Umbilical cord (tissue), 2 donors: ENCODE data around the gene SEMA3B. TPM values are rescaled to one million over a fixed set of nuclear protein-coding genes. Genes with fewer than 3 reads are reported as not detected.
"Not testable (repeated sequence)": the region's sequence is repeated elsewhere in the genome, so short reads cannot be mapped to it uniquely, and the experiment has no call there.

ENCODE experiments used
- DNase-seq: peaks from one replicate; pipeline ENCODE4 v3.0.0-alpha.2; 2015; ENCODE audit warnings: low spot score
- total RNA-seq: library from RNA; depleted of rRNA; stranded (reverse); fragments of >200 nt; gene quantifications from one replicate; pipeline ENCODE4 v1.2.3, GENCODE V29; 2014; ENCODE audit warnings: low replicate concordance; ENCODE audit not compliant: insufficient read depth

The SEMA3B gene
- total RNA-seq, 1 donor from 2014 or later: 29.4 TPM

- no peak for DNase-seq
These were observed 10.8 kb upstream of the SEMA3B start for GRCh38 chr3:50258029-50258680.

GRCh38 chr3:50258979-50259378, 10.0 kb upstream of the SEMA3B start:
- DNase-seq: no peak

GRCh38 chr3:50259432-50260026, 9.4 kb upstream of the SEMA3B start:
- no peak for DNase-seq

- peak; percentile 95 for DNase-seq
These were observed 8.7 kb upstream of the SEMA3B start for GRCh38 chr3:50260027-50260941.

GRCh38 chr3:50260942-50261441, 8.0 kb upstream of the SEMA3B start:
- no peak for DNase-seq

- no peak for DNase-seq
These were observed 7.4 kb upstream of the SEMA3B start for GRCh38 chr3:50261505-50261904.

GRCh38 chr3:50262200-50262599, 6.7 kb upstream of the SEMA3B start:
- DNase-seq: not testable (repeated sequence)

- no peak for DNase-seq
These were observed 6.2 kb upstream of the SEMA3B start for GRCh38 chr3:50262778-50263177.

- DNase-seq: no peak
These were observed 5.2 kb upstream of the SEMA3B start for GRCh38 chr3:50263478-50264382.

- DNase-seq: peak; percentile 99
These were observed 4.5 kb upstream of the SEMA3B start for GRCh38 chr3:50264383-50264963.

- DNase-seq: no peak
These were observed 3.9 kb upstream of the SEMA3B start for GRCh38 chr3:50264964-50265485.

GRCh38 chr3:50265571-50265970, 3.4 kb upstream of the SEMA3B start:
- no peak for DNase-seq

- no peak for DNase-seq
These were observed 2.9 kb upstream of the SEMA3B start for GRCh38 chr3:50266017-50266416.

- DNase-seq: no peak
These were observed 2.1 kb upstream of the SEMA3B start for GRCh38 chr3:50266836-50267235.

- peak; percentile 82 for DNase-seq
These were observed 1.6 kb upstream of the SEMA3B start for GRCh38 chr3:50267280-50267913.

- DNase-seq: no peak
These were observed 671 bp upstream of the SEMA3B start for GRCh38 chr3:50268276-50268675.

- no peak for DNase-seq
These were observed 513 bp downstream of the SEMA3B start for GRCh38 chr3:50269460-50269859.

GRCh38 chr3:50269977-50270413, 1.0 kb downstream of the SEMA3B start:
- DNase-seq: no peak

GRCh38 chr3:50270422-50271224, 1.7 kb downstream of the SEMA3B start:
- no peak for DNase-seq
